Parathyroid adenoma (tissue), 2 donors: ENCODE measurements around the gene PDE12.
A peak's percentile ranks its signal among the peaks of the same experiment; 100 is the strongest.

ENCODE experiments used
- H2AFZ ChIP-seq: fragments of 300-600 bp; sonication (generic); one replicate; pipeline ENCODE4 v1.7.0; 2017; ENCODE audit warnings: antibody characterized with exemption, mild to moderate bottlenecking
- H3K27ac ChIP-seq: fragments of 300-600 bp; sonication (generic); one replicate; pipeline ENCODE4 v1.7.0; 2017
- H3K27me3 ChIP-seq: fragments of 300-600 bp; sonication (generic); one replicate; pipeline ENCODE4 v1.7.0; 2017; ENCODE audit warnings: low read length; ENCODE audit not compliant: control insufficient read depth, insufficient read depth
- H3K36me3 ChIP-seq: fragments of 300-600 bp; sonication (generic); one replicate; pipeline ENCODE4 v1.7.0; 2017; ENCODE audit warnings: low read length; ENCODE audit not compliant: control insufficient read depth, insufficient read depth
- H3K4me1 ChIP-seq: fragments of 300-600 bp; sonication (generic); one replicate; pipeline ENCODE4 v1.7.0; 2017; ENCODE audit warnings: control low read depth
- H3K4me2 ChIP-seq: fragments of 300-600 bp; sonication (generic); one replicate; pipeline ENCODE4 v1.7.0; 2017; ENCODE audit warnings: low read length
- H3K4me3 ChIP-seq: fragments of 300-600 bp; sonication (generic); one replicate; pipeline ENCODE4 v1.7.0; 2017; ENCODE audit warnings: low read depth, low read length
- H3K79me2 ChIP-seq: fragments of 300-600 bp; sonication (generic); one replicate; pipeline ENCODE4 v1.7.0; 2017; ENCODE audit warnings: control low read depth
- H3K9ac ChIP-seq: fragments of 300-600 bp; sonication (generic); one replicate; pipeline ENCODE4 v1.7.0; 2017; ENCODE audit warnings: mild to moderate bottlenecking
- H3K9me3 ChIP-seq: fragments of 300-600 bp; sonication (generic); one replicate; pipeline ENCODE4 v1.7.0; 2017; ENCODE audit warnings: low read length; ENCODE audit not compliant: control insufficient read depth
- CTCF ChIP-seq: fragments of 300-600 bp; sonication (generic); IDR thresholded peaks from one replicate; pipeline ENCODE4 v1.7.0; 2017; ENCODE audit warnings: antibody characterized with exemption, mild to moderate bottlenecking
- donor health status: primary hyperparathyroidism.

PDE12 gene

GRCh38 chr3:57570878-57571277, 14.8 kb downstream of the PDE12 start:
- Histone ChIP-seq H3K9ac (no peak overlapping the region), H3K9me3 (no peaks in the 10 kb centered on the region), H3K4me2 (no peak overlapping the region), H3K27ac (no peak overlapping the region), H3K4me3 (no peak overlapping the region), H3K79me2 (peaks cover 7% of the 10 kb centered on the region), H3K4me1 (no peaks in the 10 kb centered on the region), H3K36me3 (no peaks in the 10 kb centered on the region), H2AFZ (no peak overlapping the region), H3K27me3 (no peaks in the 10 kb centered on the region)
- TF ChIP-seq CTCF, result no peak

GRCh38 chr3:57572096-57572495, 16.0 kb downstream of the PDE12 start:
- peaks cover 7% of the 10 kb centered on the region for H3K79me2 ChIP-seq
- no peak overlapping the region for H2AFZ ChIP-seq
- no peak overlapping the region for H3K27ac ChIP-seq
- no peak overlapping the region for H3K4me3 ChIP-seq
- no peaks in the 10 kb centered on the region for H3K9me3 ChIP-seq
- H3K27me3 ChIP-seq, result no peaks in the 10 kb centered on the region
- H3K4me1 ChIP-seq, result peaks cover 6% of the 10 kb centered on the region
- TF ChIP-seq CTCF, result no peak
- no peaks in the 10 kb centered on the region for H3K36me3 ChIP-seq
- no peak overlapping the region for H3K4me2 ChIP-seq
- H3K9ac ChIP-seq, result no peak overlapping the region

- no peak for TF ChIP-seq CTCF
- Histone ChIP-seq H2AFZ (no peak overlapping the region), H3K79me2 (peaks cover 31% of the 10 kb centered on the region), H3K4me1 (peaks cover 12% of the 10 kb centered on the region), H3K27me3 (no peaks in the 10 kb centered on the region), H3K27ac (peak overlapping the region; percentile 50), H3K9me3 (no peaks in the 10 kb centered on the region), H3K4me2 (no peak overlapping the region), H3K36me3 (no peaks in the 10 kb centered on the region), H3K9ac (no peak overlapping the region), H3K4me3 (no peak overlapping the region)
Observed at GRCh38 chr3:57575966-57576626, 20.0 kb downstream of the PDE12 start.

- H3K27ac ChIP-seq, result peak overlapping the region; percentile 50
- no peaks in the 10 kb centered on the region for H3K27me3 ChIP-seq
- no peak overlapping the region for H3K4me2 ChIP-seq
- peaks cover 12% of the 10 kb centered on the region for H3K4me1 ChIP-seq
- no peak overlapping the region for H3K4me3 ChIP-seq
- peaks cover 37% of the 10 kb centered on the region for H3K79me2 ChIP-seq
- no peak overlapping the region for H2AFZ ChIP-seq
- H3K36me3 ChIP-seq, result no peaks in the 10 kb centered on the region
- H3K9me3 ChIP-seq, result no peaks in the 10 kb centered on the region
- no peak for TF ChIP-seq CTCF
- no peak overlapping the region for H3K9ac ChIP-seq
Observed at GRCh38 chr3:57577801-57578200, 21.7 kb downstream of the PDE12 start.

- H3K9ac ChIP-seq, result no peak overlapping the region
- no peak for TF ChIP-seq CTCF
- H3K27ac ChIP-seq, result no peak overlapping the region
- H3K27me3 ChIP-seq, result no peaks in the 10 kb centered on the region
- H3K4me3 ChIP-seq, result no peak overlapping the region
- no peaks in the 10 kb centered on the region for H3K36me3 ChIP-seq
- H3K9me3 ChIP-seq, result no peaks in the 10 kb centered on the region
- peaks cover 58% of the 10 kb centered on the region for H3K79me2 ChIP-seq
- H3K4me1 ChIP-seq, result peaks cover 8% of the 10 kb centered on the region
- no peak overlapping the region for H2AFZ ChIP-seq
- H3K4me2 ChIP-seq, result no peak overlapping the region
Observed at GRCh38 chr3:57582474-57583168, 26.5 kb downstream of the PDE12 start.
